ENCODE measurements around the gene PER2. TPM values are rescaled to one million over a fixed set of nuclear protein-coding genes. Genes with fewer than 3 reads are reported as not detected.

Gene PER2
- total and polyA plus RNA-seq, 2 of the 13 experiments (the other 11 are each of a cell fraction or from before 2014, with no cell fraction given) = 5.1 to 9.4 TPM

- no peak; the same call in 1 of the 2 replicates for TF ChIP-seq ZNF318 (CRISPR knock-in tag; IDR thresholded peaks at IDR 0.05)
- no peak for TF ChIP-seq ZBTB2 (CRISPR knock-in tag; IDR thresholded peaks at IDR 0.05; ENCODE audit: low read depth)
- TF ChIP-seq ZNF552 (CRISPR knock-in tag; IDR thresholded peaks at IDR 0.05; ENCODE audit: borderline replicate concordance) = 0 out of 2 replicates have a peak, but pooled peaks have one; percentile 27
- TF ChIP-seq TCF7L2 (IDR thresholded peaks at IDR 0.05; ENCODE audit: low read depth, low read length) = no peak
- TF ChIP-seq ZNF776 (CRISPR knock-in tag; IDR thresholded peaks at IDR 0.05) = peak; percentile 44; the same call in 1 of the 2 replicates
- TF ChIP-seq ZNF614 (CRISPR knock-in tag; IDR thresholded peaks at IDR 0.05; ENCODE audit: borderline replicate concordance) = peak; percentile 25; the same call in 1 of the 2 replicates
- TF ChIP-seq ZHX1 (CRISPR knock-in tag; IDR thresholded peaks at IDR 0.05; ENCODE audit: low read depth) = 0 out of 2 replicates have a peak, but pooled peaks have one; percentile 2
- no peak for TF ChIP-seq NFKBIZ (CRISPR knock-in tag; IDR thresholded peaks at IDR 0.05)
- TF ChIP-seq RARG (CRISPR knock-in tag; IDR thresholded peaks at IDR 0.05; ENCODE audit: low read depth) = no peak
- no peak for TF ChIP-seq PPARG (CRISPR knock-in tag; conservative IDR thresholded peaks at IDR 0.05)
- TF ChIP-seq IRF1 (CRISPR knock-in tag; IDR thresholded peaks at IDR 0.05; ENCODE audit: low read depth) = no peak
- no peak for TF ChIP-seq TRIM24 (CRISPR knock-in tag; IDR thresholded peaks at IDR 0.05)
- TF ChIP-seq TRIM22 (IDR thresholded peaks at IDR 0.05) = no peak
Measured at GRCh38 chr2:238203094-238203972, 85.1 kb downstream of the PER2 start, which contains the start of gene ILKAP (continued).
